GM23338 (cell line): Measurements from ENCODE around the gene OR4D6. TPM values are rescaled to one million over a fixed set of nuclear protein-coding genes. Genes with fewer than 3 reads are reported as not detected.

Source experiments
- ATAC-seq: fragments of 200-7000 bp; cut with Tn5 transposase; 3 replicates; pipeline ENCODE4 v1.9.1; 2020
- DNase-seq: peaks from one replicate; pipeline ENCODE4 v3.0.0-alpha.2; 2015; ENCODE audit warnings: low spot score
- H2AFZ ChIP-seq: fragments of 200-600 bp; sonication (generic); 2 replicates; pipeline ENCODE4 v1.8.0; 2016; ENCODE audit warnings: antibody characterized with exemption, mild to moderate bottlenecking, moderate library complexity
- H3F3A ChIP-seq: fragments of 200-600 bp; sonication (generic); replicated peaks from 2 replicates; pipeline ENCODE4 v1.8.0; 2017; ENCODE audit warnings: antibody characterized with exemption, mixed run types, low read depth
- H3K27ac ChIP-seq: fragments of 200-600 bp; sonication (generic); 2 replicates; pipeline ENCODE4 v1.6.1; 2016; ENCODE audit warnings: low read depth
- H3K27me3 ChIP-seq: fragments of 200-600 bp; sonication (generic); 2 replicates; pipeline ENCODE4 v1.8.0; 2016; ENCODE audit warnings: mild to moderate bottlenecking, mixed run types, moderate library complexity; ENCODE audit not compliant: insufficient read depth
- H3K36me3 ChIP-seq: fragments of 200-600 bp; sonication (generic); 2 replicates; pipeline ENCODE4 v1.8.0; 2016; ENCODE audit warnings: mild to moderate bottlenecking; ENCODE audit not compliant: insufficient read depth
- H3K4me1 ChIP-seq: fragments of 200-600 bp; sonication (generic); 2 replicates; pipeline ENCODE4 v1.8.0; 2016; ENCODE audit warnings: mild to moderate bottlenecking, moderate library complexity; ENCODE audit not compliant: insufficient read depth
- H3K4me2 ChIP-seq: fragments of 200-600 bp; sonication (generic); 2 replicates; pipeline ENCODE4 v1.7.1; 2017; ENCODE audit warnings: mixed run types
- H3K4me3 ChIP-seq: fragments of 200-600 bp; sonication (generic); 2 replicates; pipeline ENCODE4 v1.6.1; 2016; ENCODE audit warnings: mixed run types
- H3K79me2 ChIP-seq: fragments of 200-600 bp; sonication (generic); replicated peaks from 2 replicates; pipeline ENCODE4 v1.8.0; 2017; ENCODE audit warnings: mild to moderate bottlenecking; ENCODE audit not compliant: insufficient read depth
- H3K9me2 ChIP-seq: fragments of 200-600 bp; sonication (generic); 2 replicates; pipeline ENCODE4 v1.8.0; 2017; ENCODE audit not compliant: insufficient read depth
- H4K20me1 ChIP-seq: fragments of 200-600 bp; sonication (generic); replicated peaks from 2 replicates; pipeline ENCODE4 v1.8.0; 2017; ENCODE audit warnings: mild to moderate bottlenecking; ENCODE audit not compliant: insufficient read depth
- H3K27ac Mint-ChIP-seq: 2 replicates; pipeline ENCODE4 v1.8.0; 2020; ENCODE audit warnings: inconsistent platforms, mild to moderate bottlenecking, moderate library complexity, mixed read lengths
- H3K27me3 Mint-ChIP-seq: 3 replicates; pipeline ENCODE4 v1.8.0; 2022; ENCODE audit warnings: low read depth, mild to moderate bottlenecking, moderate library complexity, mixed read lengths, inconsistent platforms; ENCODE audit not compliant: insufficient read depth, poor library complexity
- H3K36me3 Mint-ChIP-seq: 3 replicates; pipeline ENCODE4 v1.8.0; 2021; ENCODE audit warnings: low read depth, mild to moderate bottlenecking, inconsistent platforms, moderate library complexity, mixed read lengths
- H3K4me1 Mint-ChIP-seq: 3 replicates; pipeline ENCODE4 v1.8.0; 2020; ENCODE audit warnings: mild to moderate bottlenecking, inconsistent platforms, mixed read lengths
- H3K4me3 Mint-ChIP-seq: 3 replicates; pipeline ENCODE4 v1.8.0; 2021; ENCODE audit warnings: moderate library complexity, mild to moderate bottlenecking, inconsistent platforms, mixed read lengths
- H3K9me3 Mint-ChIP-seq: 3 replicates; pipeline ENCODE4 v1.8.0; 2020; ENCODE audit warnings: moderate library complexity, mild to moderate bottlenecking, inconsistent platforms, mixed read lengths
- STAT1 ChIP-seq: IDR thresholded peaks from one replicate; pipeline ENCODE4 v1.6.1; 2016; ENCODE audit warnings: antibody characterized with exemption; ENCODE audit not compliant: unreplicated experiment
- ZNF114 ChIP-seq: fragments of 250-450 bp; sonication (Bioruptor Pico); IDR thresholded peaks from 2 replicates; pipeline ENCODE4 v1.5.0; 2020; ENCODE audit warnings: mild to moderate bottlenecking, moderate library complexity
- ZNF331 ChIP-seq: fragments of 250-450 bp; sonication (Bioruptor Pico); IDR thresholded peaks from 2 replicates; pipeline ENCODE4 v1.5.0; 2020; ENCODE audit warnings: low read depth, mild to moderate bottlenecking, moderate library complexity
- polyA plus RNA-seq: library from polyadenylated mRNA; unstranded; fragments of >200 nt; fragmentation: Nextera tagmentation; extraction: Ambion mirVana; gene quantifications from 2 replicates; pipeline ENCODE4 v1.2.1, GENCODE V29; 2016
- total RNA-seq: library from RNA; depleted of rRNA; stranded (reverse); fragments of >200 nt; shearing (Covaris generic); gene quantifications from 2 replicates; pipeline ENCODE4 v1.2.3, GENCODE V29; 2014
- TF ChIP-seq, protein P1 (sequence below): fragments of 250-450 bp; sonication (Bioruptor Pico); IDR thresholded peaks from 2 replicates; pipeline ENCODE4 v1.5.0; 2020; ENCODE audit warnings: mild to moderate bottlenecking, moderate library complexity

OR4D6 gene
- total and polyA plus RNA-seq, 2 experiments from 2014 or later = not detected

DNA sequence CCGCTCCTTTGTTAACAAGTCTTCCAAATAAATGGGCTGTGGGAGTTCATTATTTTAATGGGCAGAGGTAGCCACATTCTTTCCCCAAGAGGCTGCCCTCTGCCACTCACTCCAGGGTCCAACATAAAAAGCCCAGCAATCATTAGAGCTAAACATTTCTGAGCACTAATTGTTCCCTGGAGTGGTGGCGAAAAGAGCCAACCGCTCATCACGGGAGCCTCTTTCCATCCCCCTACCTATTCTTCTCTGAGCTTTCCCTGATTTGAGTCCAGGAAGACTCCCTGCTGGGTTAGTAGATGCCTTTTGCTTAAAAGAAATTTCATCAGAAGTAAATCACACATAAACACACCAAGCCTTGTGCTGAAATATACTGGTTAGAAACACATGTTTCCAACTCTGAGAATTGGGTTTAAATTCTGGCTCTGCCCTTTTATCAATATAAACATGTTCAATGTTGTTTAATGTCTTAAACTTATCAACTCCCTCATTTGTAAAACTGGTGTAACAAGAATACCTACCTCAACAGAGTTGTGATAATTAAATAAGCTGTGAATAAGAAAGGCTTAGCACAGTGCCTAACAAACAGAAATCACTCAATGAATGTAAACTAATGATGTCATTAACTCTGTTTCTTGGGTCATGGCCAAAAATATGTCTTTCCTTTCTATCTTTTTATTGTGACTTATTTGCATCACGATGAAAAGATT lies 30.2 kb upstream of the OR4D6 start, which contains the start of gene OR5A2 (continued):
- TF ChIP-seq, protein P1, sequence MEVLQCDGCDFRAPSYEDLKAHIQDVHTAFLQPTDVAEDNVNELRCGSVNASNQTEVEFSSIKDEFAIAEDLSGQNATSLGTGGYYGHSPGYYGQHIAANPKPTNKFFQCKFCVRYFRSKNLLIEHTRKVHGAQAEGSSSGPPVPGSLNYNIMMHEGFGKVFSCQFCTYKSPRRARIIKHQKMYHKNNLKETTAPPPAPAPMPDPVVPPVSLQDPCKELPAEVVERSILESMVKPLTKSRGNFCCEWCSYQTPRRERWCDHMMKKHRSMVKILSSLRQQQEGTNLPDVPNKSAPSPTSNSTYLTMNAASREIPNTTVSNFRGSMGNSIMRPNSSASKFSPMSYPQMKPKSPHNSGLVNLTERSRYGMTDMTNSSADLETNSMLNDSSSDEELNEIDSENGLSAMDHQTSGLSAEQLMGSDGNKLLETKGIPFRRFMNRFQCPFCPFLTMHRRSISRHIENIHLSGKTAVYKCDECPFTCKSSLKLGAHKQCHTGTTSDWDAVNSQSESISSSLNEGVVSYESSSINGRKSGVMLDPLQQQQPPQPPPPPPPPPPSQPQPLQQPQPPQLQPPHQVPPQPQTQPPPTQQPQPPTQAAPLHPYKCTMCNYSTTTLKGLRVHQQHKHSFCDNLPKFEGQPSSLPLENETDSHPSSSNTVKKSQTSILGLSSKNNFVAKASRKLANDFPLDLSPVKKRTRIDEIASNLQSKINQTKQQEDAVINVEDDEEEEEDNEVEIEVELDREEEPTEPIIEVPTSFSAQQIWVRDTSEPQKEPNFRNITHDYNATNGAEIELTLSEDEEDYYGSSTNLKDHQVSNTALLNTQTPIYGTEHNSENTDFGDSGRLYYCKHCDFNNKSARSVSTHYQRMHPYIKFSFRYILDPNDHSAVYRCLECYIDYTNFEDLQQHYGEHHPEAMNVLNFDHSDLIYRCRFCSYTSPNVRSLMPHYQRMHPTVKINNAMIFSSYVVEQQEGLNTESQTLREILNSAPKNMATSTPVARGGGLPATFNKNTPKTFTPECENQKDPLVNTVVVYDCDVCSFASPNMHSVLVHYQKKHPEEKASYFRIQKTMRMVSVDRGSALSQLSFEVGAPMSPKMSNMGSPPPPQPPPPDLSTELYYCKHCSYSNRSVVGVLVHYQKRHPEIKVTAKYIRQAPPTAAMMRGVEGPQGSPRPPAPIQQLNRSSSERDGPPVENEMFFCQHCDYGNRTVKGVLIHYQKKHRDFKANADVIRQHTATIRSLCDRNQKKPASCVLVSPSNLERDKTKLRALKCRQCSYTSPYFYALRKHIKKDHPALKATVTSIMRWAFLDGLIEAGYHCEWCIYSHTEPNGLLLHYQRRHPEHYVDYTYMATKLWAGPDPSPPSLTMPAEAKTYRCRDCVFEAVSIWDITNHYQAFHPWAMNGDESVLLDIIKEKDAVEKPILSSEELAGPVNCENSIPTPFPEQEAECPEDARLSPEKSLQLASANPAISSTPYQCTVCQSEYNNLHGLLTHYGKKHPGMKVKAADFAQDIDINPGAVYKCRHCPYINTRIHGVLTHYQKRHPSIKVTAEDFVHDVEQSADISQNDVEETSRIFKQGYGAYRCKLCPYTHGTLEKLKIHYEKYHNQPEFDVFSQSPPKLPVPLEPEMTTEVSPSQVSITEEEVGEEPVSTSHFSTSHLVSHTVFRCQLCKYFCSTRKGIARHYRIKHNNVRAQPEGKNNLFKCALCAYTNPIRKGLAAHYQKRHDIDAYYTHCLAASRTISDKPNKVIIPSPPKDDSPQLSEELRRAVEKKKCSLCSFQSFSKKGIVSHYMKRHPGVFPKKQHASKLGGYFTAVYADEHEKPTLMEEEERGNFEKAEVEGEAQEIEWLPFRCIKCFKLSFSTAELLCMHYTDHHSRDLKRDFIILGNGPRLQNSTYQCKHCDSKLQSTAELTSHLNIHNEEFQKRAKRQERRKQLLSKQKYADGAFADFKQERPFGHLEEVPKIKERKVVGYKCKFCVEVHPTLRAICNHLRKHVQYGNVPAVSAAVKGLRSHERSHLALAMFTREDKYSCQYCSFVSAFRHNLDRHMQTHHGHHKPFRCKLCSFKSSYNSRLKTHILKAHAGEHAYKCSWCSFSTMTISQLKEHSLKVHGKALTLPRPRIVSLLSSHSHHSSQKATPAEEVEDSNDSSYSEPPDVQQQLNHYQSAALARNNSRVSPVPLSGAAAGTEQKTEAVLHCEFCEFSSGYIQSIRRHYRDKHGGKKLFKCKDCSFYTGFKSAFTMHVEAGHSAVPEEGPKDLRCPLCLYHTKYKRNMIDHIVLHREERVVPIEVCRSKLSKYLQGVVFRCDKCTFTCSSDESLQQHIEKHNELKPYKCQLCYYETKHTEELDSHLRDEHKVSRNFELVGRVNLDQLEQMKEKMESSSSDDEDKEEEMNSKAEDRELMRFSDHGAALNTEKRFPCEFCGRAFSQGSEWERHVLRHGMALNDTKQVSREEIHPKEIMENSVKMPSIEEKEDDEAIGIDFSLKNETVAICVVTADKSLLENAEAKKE (CRISPR knock-in tag) = peak; percentile 73
- TF ChIP-seq ZNF331 (CRISPR knock-in tag) = no peak

DNA sequence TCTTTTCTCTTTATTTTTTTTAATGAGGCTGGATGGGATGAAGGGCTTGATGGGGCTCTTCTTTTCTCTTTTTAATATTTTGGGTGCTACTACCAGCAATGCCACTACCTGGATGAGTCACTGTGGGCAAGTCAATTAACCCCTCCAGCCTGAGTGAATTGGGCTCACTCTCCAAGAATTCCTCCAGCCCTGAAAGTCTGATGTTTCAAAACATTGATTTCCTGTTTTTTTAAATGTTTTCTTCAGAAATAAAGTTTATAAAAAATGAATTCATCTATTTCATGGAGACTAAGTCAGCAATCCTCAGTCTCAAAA lies 29.7 kb upstream of the OR4D6 start:
- ATAC-seq (peak; percentile 27; the same call in 2 of the 3 replicates), DNase-seq (no peak)
- Histone ChIP-seq H3K4me1 (peaks cover 19% of the 10 kb centered on the region), H3K4me2 (peak overlapping the region; percentile 7; the same call in 1 of the 2 replicates), H3K27ac (peak overlapping the region; percentile 43; the same call in 1 of the 2 replicates), H3K27me3 (no peaks in the 10 kb centered on the region), H3K79me2 (no peaks in the 10 kb centered on the region), H4K20me1 (no peaks in the 10 kb centered on the region), H3K9me2 (peaks cover 10% of the 10 kb centered on the region), H3K36me3 (no peaks in the 10 kb centered on the region), H3F3A (no peaks in the 10 kb centered on the region), H3K4me3 (no peak overlapping the region), H2AFZ (no peak overlapping the region)
- TF ChIP-seq STAT1 (no peak), ZNF114 (no peak)
- no peaks in the 10 kb centered on the region for H3K36me3 Mint-ChIP-seq
- H3K27me3 Mint-ChIP-seq = no peaks in the 10 kb centered on the region
- H3K27ac Mint-ChIP-seq = peak overlapping the region; percentile 98
- peak overlapping the region; percentile 15; the same call in 1 of the 3 replicates for H3K4me3 Mint-ChIP-seq
- H3K4me1 Mint-ChIP-seq = peaks cover 29% of the 10 kb centered on the region
- no peaks in the 10 kb centered on the region; the same call in 2 of the 3 replicates for H3K9me3 Mint-ChIP-seq
